ENCODE data around the gene UNC119. TPM values are rescaled to one million over a fixed set of nuclear protein-coding genes. Genes with fewer than 3 reads are reported as not detected.

Gene UNC119
- total RNA-seq, 1 experiment from 2014 or later, result 58.7 TPM

DNA sequence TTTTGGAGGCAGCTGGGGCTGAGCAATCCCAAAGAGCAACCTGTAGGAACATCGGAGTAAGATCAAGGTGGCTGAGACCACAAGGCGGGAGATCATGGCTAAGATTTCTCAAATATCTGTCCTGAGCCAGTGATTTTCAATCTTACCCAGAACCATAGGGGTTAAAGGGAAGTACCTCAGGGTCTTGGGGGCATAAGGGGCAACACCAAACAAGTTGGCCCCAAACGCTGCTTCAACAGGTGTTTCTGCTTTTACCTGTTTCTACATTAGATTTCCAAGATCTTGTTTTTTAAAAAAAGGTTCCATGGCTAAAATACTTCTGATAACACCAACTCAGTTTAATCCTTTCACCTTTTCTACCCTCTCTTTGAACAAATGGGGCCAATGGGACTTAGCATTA, 2.6 kb upstream of the UNC119 start:
- Histone ChIP-seq H3K27ac (no peak overlapping the region), H3K9me3 (replicated peaks) (no peaks in the 10 kb centered on the region), H3K4me1 (no peaks in the 10 kb centered on the region), H3K36me3 (peaks cover 24% of the 10 kb centered on the region), H3K4me3 (no peak overlapping the region), H3K27me3 (no peaks in the 10 kb centered on the region)
- no peak for DNase-seq

DNA sequence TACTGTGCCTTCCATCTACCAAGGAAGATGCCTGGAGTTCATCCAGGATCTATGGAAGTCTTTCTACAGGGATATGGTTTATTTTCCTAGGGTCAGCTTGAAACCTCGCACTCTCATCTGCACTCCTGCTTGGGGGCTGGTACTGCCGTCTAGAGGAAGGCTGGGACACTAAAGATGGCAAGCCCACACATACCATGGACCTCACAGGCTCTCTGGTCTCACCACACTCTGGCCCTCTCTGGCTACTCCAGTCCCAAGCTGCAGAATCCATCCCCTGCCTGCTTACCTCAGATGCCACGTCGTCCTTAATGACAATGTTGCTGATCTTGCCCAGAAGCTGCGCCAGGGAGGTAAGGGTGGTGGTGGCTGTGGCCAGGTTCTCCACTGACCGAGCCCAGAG, 2.1 kb upstream of the UNC119 start:
- peaks cover 24% of the 10 kb centered on the region for H3K36me3 ChIP-seq
- no peak for DNase-seq

DNA sequence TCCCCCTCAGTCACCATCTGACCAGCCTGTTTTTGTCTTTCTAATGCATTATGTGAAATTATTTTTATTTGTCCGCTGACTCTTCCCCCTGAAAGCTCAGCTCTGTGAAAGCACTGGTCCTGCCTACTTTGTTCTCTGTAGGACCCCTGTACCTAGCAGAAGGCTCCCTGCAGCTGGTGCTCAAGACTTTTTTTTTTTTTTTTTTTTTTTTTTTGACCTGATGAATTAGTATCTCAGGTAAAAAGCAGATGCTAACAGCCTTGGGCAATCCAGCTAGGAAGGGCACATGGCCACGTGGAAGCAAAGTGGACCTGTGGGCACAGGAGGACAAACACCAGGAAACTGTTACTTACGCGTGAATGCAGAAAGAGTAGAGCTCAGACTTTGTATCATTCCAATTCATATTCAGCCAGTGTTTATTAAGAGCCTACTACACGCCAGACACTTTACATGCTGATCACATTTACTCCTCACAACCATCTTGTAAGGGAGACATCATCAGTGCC, 629 bp upstream of the UNC119 start:
- Histone ChIP-seq H3K27me3 (no peaks in the 10 kb centered on the region), H3K4me1 (no peaks in the 10 kb centered on the region), H3K4me3 (peak overlapping the region; percentile 97), H3K9me3 (replicated peaks) (no peaks in the 10 kb centered on the region), H3K27ac (no peak overlapping the region), H3K36me3 (peaks cover 19% of the 10 kb centered on the region)
- no peak for DNase-seq

More for the DNA sequence above, 2.1 kb upstream of the UNC119 start:
- Histone ChIP-seq H3K27me3 (no peaks in the 10 kb centered on the region), H3K27ac (no peak overlapping the region), H3K9me3 (replicated peaks) (no peaks in the 10 kb centered on the region), H3K4me3 (no peak overlapping the region), H3K4me1 (no peaks in the 10 kb centered on the region)

DNA sequence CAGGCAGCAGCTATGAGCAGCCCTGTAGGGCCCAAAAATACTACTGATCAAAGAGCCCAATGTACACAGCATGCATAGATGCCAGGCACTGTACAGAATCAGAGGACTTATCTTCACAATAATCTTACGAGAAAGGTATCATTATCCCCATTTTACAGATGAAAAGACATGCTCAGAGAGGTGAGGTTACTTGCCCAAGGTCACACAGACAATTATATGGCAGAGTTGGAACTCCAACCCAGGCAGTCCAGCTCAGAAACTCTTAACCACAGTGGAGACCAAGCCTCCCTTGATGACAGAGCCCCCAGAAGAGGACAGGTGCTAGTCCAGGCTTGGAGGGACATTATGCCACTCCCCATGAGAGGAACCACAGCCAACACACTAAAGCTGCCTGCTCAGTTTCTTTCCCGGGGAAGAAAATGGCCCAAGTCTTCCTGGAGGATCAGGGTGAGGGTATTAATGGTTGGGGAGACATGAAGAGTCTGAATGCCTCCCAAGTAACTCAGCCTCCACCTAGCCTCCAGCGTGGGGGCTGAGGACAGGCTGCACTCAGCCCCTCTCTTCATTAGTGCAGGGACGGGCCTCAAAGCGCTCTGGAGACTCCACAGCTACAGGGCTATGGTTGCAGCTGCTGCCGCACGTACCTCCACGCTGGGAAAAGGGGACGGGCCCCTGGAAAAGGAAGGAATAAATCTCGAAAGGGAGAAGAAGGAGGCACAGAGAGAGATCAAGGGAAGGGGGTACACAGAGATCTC, 826 bp downstream of the UNC119 start:
- Histone ChIP-seq H3K27ac (peak overlapping the region; percentile 63; the same call in 1 of the 2 replicates), H3K4me3 (peak overlapping the region; percentile 97), H3K9me3 (replicated peaks) (no peaks in the 10 kb centered on the region), H3K27me3 (no peaks in the 10 kb centered on the region), H3K36me3 (peaks cover 18% of the 10 kb centered on the region), H3K4me1 (no peaks in the 10 kb centered on the region)
- peak; percentile 73 to 78 for DNase-seq

DNA sequence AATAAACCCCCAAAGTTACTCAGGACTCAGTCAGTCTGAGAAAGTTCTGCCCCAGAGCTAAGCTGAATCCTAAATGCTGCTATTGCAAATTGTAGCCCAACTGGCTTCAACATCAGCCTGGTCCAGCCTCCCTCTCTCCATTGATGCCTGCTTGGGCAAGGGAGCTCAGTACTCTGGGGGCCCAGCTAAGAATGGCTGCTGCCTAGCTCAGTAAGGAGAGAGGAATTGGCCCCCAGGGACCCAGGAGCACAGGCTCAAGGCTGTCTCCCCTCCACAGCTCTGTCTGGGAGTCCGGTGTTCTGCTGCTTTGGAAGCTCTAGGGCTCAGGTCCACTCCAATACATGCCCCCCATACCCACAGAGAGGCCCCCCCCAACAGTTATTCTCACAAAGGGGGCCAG, 1.6 kb downstream of the UNC119 start:
- no peaks in the 10 kb centered on the region for H3K27me3 ChIP-seq
- peaks cover 10% of the 10 kb centered on the region; the same call in 1 of the 2 replicates for H3K36me3 ChIP-seq
- H3K4me1 ChIP-seq, result no peaks in the 10 kb centered on the region
- no peak overlapping the region for H3K27ac ChIP-seq
- no peak overlapping the region for H3K4me3 ChIP-seq
- DNase-seq, result no peak
- H3K9me3 ChIP-seq (replicated peaks), result no peaks in the 10 kb centered on the region

DNA sequence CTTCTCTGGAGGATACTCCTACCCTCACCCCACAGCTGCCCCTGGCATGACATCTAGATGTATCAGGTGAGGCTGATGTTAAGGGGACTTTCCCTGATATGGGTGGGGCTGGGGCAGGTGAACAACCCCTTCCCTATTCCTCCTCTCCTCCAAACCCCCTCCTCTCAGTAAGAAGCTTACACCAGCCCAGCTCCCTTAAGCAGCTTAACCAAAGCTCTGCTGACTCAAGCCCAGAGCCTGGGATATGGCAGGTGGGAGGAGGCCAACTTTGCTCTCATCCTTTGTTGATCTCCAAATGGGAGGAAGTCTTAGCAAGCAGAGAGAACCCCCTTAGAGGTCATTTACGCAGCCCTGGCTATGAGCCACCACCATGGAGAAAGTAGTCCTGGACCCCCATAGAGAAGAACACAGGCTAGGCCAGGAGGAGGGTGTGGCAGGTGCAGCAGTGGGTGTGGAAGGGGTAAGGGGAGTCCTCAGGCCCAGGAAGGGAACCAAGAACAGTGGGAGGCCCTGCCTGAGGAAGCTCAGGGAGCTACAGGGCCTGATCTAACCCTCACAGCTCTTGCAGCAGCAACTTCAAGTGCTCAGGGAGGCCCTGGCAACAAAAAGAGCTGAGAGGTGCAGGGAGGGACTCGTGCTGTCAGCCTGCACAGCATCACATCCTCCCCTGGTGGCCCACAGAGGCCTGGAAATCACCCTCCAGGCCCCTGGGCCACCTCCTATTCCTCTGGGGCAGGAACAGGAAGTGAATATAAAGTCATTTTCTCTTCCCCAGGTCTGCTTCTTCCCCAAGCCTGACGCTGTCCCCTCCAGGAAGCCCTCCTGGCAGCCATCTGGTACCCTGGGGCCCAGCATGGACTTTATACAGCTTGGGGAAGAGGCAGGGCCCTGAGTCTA, 2.9 kb downstream of the UNC119 start:
- H3K36me3 ChIP-seq, result peaks cover 5% of the 10 kb centered on the region; the same call in 1 of the 2 replicates
- no peak overlapping the region for H3K27ac ChIP-seq
- no peaks in the 10 kb centered on the region for H3K4me1 ChIP-seq
- DNase-seq, result no peak
- H3K9me3 ChIP-seq (replicated peaks), result no peaks in the 10 kb centered on the region
- H3K27me3 ChIP-seq, result no peaks in the 10 kb centered on the region
- H3K4me3 ChIP-seq, result no peak overlapping the region

DNA sequence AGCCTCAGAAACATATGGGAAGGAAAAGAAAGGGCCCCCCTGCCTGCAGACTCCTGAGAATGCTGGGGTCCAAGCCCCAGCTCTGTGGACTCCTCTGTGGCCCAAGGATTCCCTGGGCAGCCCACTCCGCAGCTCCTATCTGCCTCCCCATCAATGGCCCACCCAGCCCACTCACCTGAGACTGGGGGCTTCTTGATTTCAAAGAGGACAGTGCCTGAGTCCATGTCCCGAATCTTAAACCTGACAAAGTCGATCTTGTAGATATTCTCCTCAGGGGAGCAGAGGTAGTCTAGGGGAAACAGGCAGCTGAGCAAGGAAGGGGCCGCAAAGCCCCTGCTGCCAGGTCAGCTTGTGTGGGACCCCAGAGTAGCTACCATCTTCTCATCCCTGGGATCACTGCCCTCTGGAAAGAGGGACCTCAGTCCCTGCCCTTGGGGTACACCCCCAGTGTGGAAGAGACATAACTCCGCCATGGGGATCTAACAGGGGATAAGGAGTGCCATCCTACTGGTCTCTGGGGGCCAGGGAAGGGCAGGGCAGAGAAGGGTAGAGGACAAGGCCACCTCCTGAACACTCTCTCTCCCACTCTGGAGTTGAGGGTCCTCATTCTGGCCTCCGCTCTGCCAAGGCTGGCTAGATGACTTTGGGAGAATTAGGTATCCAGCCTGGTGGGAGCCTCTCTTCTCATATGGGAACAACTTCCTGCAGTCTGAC, 3.9 kb downstream of the UNC119 start:
- peaks cover 1% of the 10 kb centered on the region; the same call in 1 of the 2 replicates for H3K36me3 ChIP-seq
- DNase-seq, result no peak
- no peak overlapping the region for H3K27ac ChIP-seq
- no peak overlapping the region for H3K4me3 ChIP-seq
- H3K27me3 ChIP-seq, result no peaks in the 10 kb centered on the region
- H3K4me1 ChIP-seq, result no peaks in the 10 kb centered on the region
- H3K9me3 ChIP-seq (replicated peaks), result no peaks in the 10 kb centered on the region

DNA sequence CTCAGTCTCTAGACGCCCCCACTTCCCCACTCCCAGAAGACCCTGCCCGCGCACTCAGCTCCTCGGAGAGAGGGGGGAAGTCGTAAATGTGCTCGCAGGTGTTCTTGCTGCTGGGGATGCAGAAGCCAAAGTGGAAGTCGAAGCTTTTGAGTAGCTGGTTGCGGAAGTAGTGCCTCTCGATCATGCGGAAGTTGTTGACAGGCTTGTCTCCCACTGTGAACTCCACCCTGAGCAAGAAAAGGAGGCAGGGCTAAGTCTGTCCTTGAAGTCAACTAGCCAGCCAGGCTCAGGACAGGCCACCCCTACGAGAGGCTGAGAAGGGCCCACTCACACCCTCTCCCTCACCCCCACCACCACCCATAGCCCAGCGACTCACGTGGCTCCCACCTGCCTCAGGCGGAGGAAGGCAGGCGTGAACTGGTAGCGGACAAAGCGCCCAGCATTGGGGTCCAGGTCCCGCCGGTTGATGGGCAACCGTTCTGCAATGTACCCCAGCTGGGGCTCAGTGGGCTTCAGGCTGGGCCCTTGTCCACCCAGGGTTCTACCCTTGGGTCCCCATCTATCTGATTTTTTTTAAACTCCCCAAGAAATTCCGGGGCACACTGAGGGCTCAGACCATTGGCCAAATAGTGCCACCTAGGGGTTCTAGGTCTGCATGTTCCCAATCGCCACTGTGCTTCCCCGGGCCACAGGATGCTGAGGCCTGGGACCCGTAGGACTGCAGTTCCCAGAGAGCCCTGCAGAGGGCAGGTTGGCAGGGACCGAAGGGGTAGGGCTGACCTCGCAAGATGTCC, 4.6 kb downstream of the UNC119 start:
- Histone ChIP-seq H3K36me3 (no peaks in the 10 kb centered on the region), H3K27me3 (no peaks in the 10 kb centered on the region), H3K4me1 (no peaks in the 10 kb centered on the region), H3K27ac (no peak overlapping the region), H3K9me3 (replicated peaks) (no peaks in the 10 kb centered on the region), H3K4me3 (no peak overlapping the region)
- peak; percentile 81 to 85 for DNase-seq

DNA sequence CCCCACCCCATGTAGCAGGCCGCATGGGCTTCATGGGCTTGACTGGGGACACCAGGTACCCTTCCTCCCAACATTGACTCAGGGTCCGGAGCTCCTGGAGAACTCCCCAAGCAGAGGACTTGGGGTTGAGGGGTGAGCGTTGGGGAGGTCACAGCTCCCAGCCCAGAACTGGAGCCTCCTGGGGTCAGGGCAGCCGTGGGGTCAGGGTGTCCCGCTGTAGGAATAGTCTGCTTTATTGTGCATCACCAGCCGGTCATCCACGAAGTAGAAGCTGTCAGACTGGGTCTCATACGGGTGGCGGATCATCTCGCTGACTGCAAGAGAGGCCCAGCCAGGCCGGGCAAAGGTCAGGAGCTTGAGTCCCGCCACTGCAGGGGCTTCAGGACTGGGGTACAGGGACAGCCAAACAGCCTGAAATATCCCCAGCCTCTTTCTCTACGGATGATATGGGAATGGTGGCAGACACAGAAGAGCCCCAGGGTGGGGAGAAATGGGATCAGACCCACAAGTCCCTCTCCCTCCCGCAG, 5.3 kb downstream of the UNC119 start:
- no peaks in the 10 kb centered on the region for H3K27me3 ChIP-seq
- no peaks in the 10 kb centered on the region for H3K36me3 ChIP-seq
- no peaks in the 10 kb centered on the region for H3K4me1 ChIP-seq
- no peaks in the 10 kb centered on the region for H3K9me3 ChIP-seq (replicated peaks)
- DNase-seq, result no peak
- no peak overlapping the region for H3K27ac ChIP-seq
- H3K4me3 ChIP-seq, result no peak overlapping the region

DNA sequence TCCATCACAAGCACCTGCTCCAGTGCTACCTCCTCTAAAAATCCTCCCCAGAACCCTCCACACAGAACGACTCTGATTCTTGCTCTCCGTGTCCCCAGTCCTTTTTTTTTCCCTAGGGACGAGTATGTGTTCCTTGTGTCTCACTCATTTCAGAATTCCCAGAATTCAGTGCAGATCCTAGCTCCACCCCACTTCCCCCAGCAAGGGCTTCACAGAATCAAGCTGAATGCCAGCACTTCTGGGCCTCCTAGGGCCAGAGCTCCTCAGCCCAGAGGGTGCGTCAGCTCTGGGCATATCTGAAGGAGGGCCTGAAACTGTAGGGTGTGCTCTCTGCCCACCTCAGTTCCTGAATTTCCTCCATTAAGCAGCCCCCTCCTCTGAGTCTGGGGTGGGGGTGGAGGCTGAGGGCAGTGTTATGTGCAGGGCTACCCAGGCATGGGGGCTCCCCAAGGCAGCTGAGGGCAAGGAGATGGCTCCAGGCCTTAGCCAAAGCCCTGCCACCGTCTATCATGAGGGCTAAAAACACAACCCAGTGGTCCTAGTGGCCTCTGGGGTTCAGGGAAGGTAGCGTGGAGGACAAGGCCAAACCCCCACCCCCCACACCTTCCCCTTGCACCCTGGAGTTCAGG, 6.5 kb downstream of the UNC119 start:
- peak in 1 of 2 experiments; percentile 26 for DNase-seq
- Histone ChIP-seq H3K27ac (no peak overlapping the region), H3K36me3 (no peaks in the 10 kb centered on the region), H3K9me3 (replicated peaks) (no peaks in the 10 kb centered on the region), H3K4me3 (no peak overlapping the region), H3K27me3 (no peaks in the 10 kb centered on the region), H3K4me1 (no peaks in the 10 kb centered on the region)

DNA sequence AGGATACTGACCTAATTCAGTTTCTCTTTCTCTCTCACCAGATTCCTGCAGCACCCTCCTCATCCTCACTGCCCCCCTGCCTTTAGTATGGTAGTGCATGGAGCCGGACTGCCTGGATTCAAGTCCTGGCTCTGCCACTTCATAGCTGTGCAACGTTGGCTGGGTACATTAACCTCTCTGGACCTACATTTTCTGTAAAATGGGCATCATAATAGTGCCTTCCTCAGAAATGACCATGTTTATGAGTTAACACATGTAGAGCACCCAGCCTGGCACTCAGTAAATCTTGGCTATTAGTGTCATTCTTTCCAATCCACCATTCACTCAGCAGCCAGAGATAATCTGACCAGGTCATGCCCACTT, 7.3 kb downstream of the UNC119 start:
- Histone ChIP-seq H3K27me3 (no peaks in the 10 kb centered on the region), H3K27ac (no peak overlapping the region), H3K4me1 (no peaks in the 10 kb centered on the region), H3K36me3 (no peaks in the 10 kb centered on the region), H3K9me3 (replicated peaks) (no peaks in the 10 kb centered on the region), H3K4me3 (no peak overlapping the region)
- no peak for DNase-seq

DNA sequence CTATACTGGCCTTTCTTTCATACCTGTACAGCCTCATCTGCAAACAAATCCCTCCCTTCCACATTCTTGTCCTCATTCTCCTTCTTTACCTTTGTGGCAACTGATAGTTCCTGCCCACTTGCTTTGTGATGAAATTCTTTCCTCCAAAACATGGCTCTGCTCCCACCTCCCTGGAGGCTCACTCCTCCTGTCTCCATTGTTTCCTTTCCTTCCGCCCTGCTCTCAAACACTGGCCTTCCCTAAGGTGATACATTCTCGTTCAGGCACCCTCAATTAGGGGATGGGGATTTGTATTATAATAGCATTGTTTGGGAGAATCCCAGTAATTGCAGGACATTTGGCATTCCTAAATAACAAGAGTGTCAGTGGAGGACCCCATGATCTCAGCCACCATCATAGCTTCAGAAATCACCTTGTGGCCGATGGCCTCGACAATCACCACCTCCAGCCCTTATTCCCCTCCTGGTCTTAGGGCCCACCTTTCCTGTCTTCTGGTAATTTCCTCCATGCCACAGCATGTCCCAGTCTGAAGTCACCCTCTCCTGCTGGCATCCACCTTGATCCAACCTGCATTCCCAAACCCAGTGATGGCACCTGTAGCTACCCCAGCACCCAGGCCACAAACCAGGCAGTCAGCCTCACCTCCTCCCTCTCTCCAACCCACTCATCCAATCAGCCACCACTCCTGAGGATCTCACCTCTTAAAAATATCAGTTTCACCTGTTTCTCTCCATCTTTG, 7.9 kb downstream of the UNC119 start:
- H3K27ac ChIP-seq, result no peak overlapping the region
- no peaks in the 10 kb centered on the region for H3K36me3 ChIP-seq
- H3K27me3 ChIP-seq, result no peaks in the 10 kb centered on the region
- H3K9me3 ChIP-seq (replicated peaks), result no peaks in the 10 kb centered on the region
- no peak overlapping the region for H3K4me3 ChIP-seq
- H3K4me1 ChIP-seq, result no peaks in the 10 kb centered on the region
- no peak for DNase-seq

DNA sequence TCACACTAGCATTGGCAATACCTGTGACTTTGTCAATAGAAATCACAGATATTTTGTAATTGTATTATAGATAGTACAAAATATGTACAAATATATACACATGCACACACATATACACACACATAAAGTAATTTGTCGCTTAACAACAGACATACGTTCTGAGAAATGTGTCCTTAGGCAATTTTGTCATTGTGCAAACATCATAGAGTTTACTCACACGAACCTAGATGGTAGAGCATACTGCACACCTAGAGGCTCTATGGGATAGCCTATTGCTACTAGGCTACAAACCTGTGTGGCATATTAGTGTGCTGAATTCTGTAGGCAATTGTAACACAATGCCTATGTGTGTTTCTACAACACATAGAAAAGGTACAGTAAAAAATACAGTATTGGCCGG, 11.0 kb downstream of the UNC119 start:
- Histone ChIP-seq H3K27ac (no peak overlapping the region), H3K4me3 (no peak overlapping the region), H3K9me3 (replicated peaks) (no peaks in the 10 kb centered on the region), H3K4me1 (no peaks in the 10 kb centered on the region), H3K27me3 (0 out of 2 replicates have a peak, but pooled peaks cover 1% of the 10 kb centered on the region), H3K36me3 (no peaks in the 10 kb centered on the region)
- DNase-seq, result no peak
